SKM-1 treated with dmso at 0.1 percent for 144 hours (cell line): ENCODE results near the gene USP49.

Experiments
- DNase-seq: peaks from one replicate; lab custom pipeline; 2025; ENCODE audit not compliant: unreplicated experiment; lab: John Stamatoyannopoulos, UW

USP49 gene

GRCh38 chr6:41759106-41759904 lies 135.9 kb downstream of the USP49 start:
- DNase-seq: no peak

GRCh38 chr6:41758641-41759035 lies 136.5 kb downstream of the USP49 start:
- DNase-seq: no peak

GRCh38 chr6:41757931-41758640 lies 137.1 kb downstream of the USP49 start:
- no peak for DNase-seq

GRCh38 chr6:41757271-41757670 lies 137.9 kb downstream of the USP49 start:
- DNase-seq: no peak

GRCh38 chr6:41756354-41756753 lies 138.8 kb downstream of the USP49 start:
- DNase-seq: no peak

GRCh38 chr6:41755895-41756294 lies 139.3 kb downstream of the USP49 start:
- no peak for DNase-seq

GRCh38 chr6:41750374-41750773 lies 144.8 kb downstream of the USP49 start:
- DNase-seq: no peak

- DNase-seq: no peak
These were observed 146.6 kb downstream of the USP49 start for GRCh38 chr6:41748542-41748941.

GRCh38 chr6:41748102-41748477 lies 147.1 kb downstream of the USP49 start:
- no peak for DNase-seq

- no peak for DNase-seq
These were observed 147.7 kb downstream of the USP49 start, which contains the start of gene PGC for GRCh38 chr6:41747256-41748101. TSS of gene PGC (minus strand) at chr6:41747397. CDS start at chr6:41747334, 63 bp downstream.

- DNase-seq: no peak
These were observed 149.1 kb downstream of the USP49 start for GRCh38 chr6:41746107-41746506.

GRCh38 chr6:41744236-41744787 lies 150.9 kb downstream of the USP49 start:
- no peak for DNase-seq

GRCh38 chr6:41743406-41744235 lies 151.6 kb downstream of the USP49 start:
- no peak for DNase-seq

GRCh38 chr6:41741625-41742490 lies 153.3 kb downstream of the USP49 start:
- no peak for DNase-seq

GRCh38 chr6:41740366-41741162 lies 154.6 kb downstream of the USP49 start:
- DNase-seq: no peak
